ENCODE data around the gene PHF14. TPM values are rescaled to one million over a fixed set of nuclear protein-coding genes. Genes with fewer than 3 reads are reported as not detected.

PHF14 gene
- total and polyA plus RNA-seq, 8 donors, result 18.9 to 140 (median 69.6) TPM

DNA sequence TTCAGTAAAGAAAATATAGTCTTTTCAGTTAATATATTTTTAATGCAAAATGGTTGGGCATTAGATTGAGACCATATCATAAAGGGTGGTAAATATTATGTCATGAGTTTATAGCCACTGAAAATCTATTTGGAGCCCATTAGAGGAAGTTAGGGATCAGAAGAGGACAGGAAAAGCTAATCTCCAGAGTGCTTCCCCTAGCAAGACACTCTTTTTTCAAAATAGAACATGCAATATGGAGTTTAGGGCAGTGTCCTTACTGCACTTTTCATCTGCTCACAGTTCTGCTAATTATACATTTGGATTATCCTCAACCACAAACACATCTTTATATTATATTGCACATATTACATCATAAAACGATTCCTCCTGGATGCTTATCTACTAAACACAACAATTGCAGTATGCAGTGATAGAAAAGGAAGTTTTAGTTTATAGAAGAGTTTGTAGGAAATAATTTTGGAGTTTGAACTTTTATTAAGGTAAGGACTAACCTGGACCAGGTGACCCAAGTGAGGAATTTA is 159.8 kb downstream of the PHF14 start:
- Histone ChIP-seq H3K36me3 (peaks cover 0 to 17% (median 6%) of the 10 kb centered on the region in 4 donors), H3K27me3 (no peaks in the 10 kb centered on the region), H3K4me3 (no peak overlapping the region), H3K27ac (no peak overlapping the region), H3K9me3 (no peaks in the 10 kb centered on the region), H3K4me1 (no peaks in the 10 kb centered on the region)
- no peak for DNase-seq
- no peak for TF ChIP-seq EP300 (IDR thresholded peaks at IDR 0.05)
- TF ChIP-seq POLR2A (IDR thresholded peaks at IDR 0.05), result no peak
- TF ChIP-seq CTCF (IDR thresholded peaks at IDR 0.05), result no peak
- no peak for TF ChIP-seq POLR2AphosphoS5 (IDR thresholded peaks at IDR 0.05)
- WGBS, 5 donors, result 44 to 64% (median 59%) methylated on average over 1 of the region's 1 CpG
- intact Hi-C loops (cut with DNase I; ENCODE audit: low total_unique reads), result no loop called here

DNA sequence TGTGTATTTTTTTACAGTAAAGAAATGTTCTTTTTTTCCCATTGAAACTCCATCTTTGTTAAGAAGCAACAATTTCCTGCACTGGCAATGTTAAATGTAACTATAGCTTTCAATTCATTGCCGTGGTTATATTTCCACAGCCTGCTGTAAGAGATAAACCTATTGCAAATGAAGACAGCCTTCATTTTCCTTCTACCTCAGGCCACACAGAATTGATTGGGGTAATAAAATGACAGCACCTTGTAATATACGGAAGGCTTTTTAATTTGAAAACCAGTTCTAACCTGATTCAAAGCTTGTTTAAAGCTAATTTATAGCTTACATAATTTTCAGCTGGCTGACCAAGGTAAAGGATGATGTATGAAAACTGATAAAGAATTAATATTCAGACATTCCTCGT is 161.9 kb downstream of the PHF14 start:
- H3K9me3 ChIP-seq, result no peaks in the 10 kb centered on the region
- 92 to 96% (median 93%) methylated on average over 3 of the region's 3 CpGs for WGBS, 5 donors
- intact Hi-C loops (cut with DNase I; ENCODE audit: low total_unique reads), result no loop called here
- TF ChIP-seq EP300 (IDR thresholded peaks at IDR 0.05), result no peak
- no peaks in the 10 kb centered on the region for H3K4me1 ChIP-seq
- no peak overlapping the region for H3K4me3 ChIP-seq
- H3K27me3 ChIP-seq, result no peaks in the 10 kb centered on the region
- H3K36me3 ChIP-seq, result peaks cover 0 to 17% (median 10%) of the 10 kb centered on the region in 4 donors
- no peak for DNase-seq
- no peak overlapping the region for H3K27ac ChIP-seq

- H3K36me3 ChIP-seq, result peaks cover 0 to 15% (median 4%) of the 10 kb centered on the region in 4 donors
- DNase-seq, result no peak
- H3K27ac ChIP-seq, result no peak overlapping the region
- no peaks in the 10 kb centered on the region for H3K9me3 ChIP-seq
- H3K4me3 ChIP-seq, result no peak overlapping the region
- H3K27me3 ChIP-seq, result no peaks in the 10 kb centered on the region
- TF ChIP-seq POLR2A (IDR thresholded peaks at IDR 0.05) (no peak), POLR2AphosphoS5 (IDR thresholded peaks at IDR 0.05) (no peak), EP300 (IDR thresholded peaks at IDR 0.05) (no peak), CTCF (IDR thresholded peaks at IDR 0.05) (no peak)
- H3K4me1 ChIP-seq, result no peaks in the 10 kb centered on the region
- intact Hi-C loops (cut with DNase I; ENCODE audit: low total_unique reads), result no loop called here
- WGBS, 5 donors, result 74 to 89% (median 82%) methylated on average over 3 of the region's 3 CpGs
These were observed 167.9 kb downstream of the PHF14 start for GRCh38 chr7:11141541-11141940.

DNA sequence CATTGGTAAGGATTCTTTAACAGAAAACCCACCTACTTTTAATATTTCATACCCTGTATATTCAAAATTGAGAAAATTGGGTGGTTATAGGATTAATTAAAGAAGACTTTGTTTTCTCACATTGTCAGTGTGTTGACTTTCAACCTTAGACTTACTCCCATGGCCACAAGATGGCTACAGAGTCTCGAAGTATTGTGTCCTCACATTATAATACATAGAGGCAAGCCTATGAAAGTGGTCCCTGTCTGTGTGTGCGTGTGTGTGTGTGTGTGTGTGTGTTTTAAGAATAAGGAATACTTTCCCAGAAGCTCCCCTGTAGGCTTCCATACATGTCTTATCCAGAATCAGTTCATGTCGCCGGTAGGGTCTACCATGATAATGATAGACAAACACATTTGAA is 180.0 kb downstream of the PHF14 start:
- H3K4me1 ChIP-seq, result no peaks in the 10 kb centered on the region
- intact Hi-C loops (cut with DNase I; ENCODE audit: low total_unique reads), result no loop called here
- H3K27me3 ChIP-seq, result no peaks in the 10 kb centered on the region
- H3K36me3 ChIP-seq, result no peaks in the 10 kb centered on the region
- no peak for TF ChIP-seq POLR2A (IDR thresholded peaks at IDR 0.05)
- TF ChIP-seq EP300 (IDR thresholded peaks at IDR 0.05), result no peak
- DNase-seq, result no peak
- WGBS, 5 donors, result 89 to 96% (median 94%) methylated on average over 4 of the region's 4 CpGs
- no peaks in the 10 kb centered on the region for H3K9me3 ChIP-seq
- H3K27ac ChIP-seq, result no peak overlapping the region
- no peak overlapping the region for H3K4me3 ChIP-seq

DNA sequence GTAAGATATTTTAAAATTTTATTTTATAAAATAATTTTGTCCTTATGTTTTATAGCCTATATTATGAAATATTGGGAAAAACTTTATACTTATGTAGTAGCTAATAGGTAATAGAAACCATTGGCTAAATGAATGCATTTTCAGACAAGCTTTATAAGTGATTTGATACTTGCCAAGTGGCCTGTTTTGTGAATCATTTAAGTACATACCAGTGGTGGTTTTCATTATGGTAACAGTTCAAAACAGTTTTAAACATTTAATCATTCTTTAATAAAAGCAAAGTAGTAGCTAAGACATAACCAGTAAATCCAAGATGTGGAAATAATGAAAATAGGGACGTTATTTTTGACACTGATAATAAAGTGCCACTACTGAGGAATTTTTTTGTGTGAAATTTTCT is 182.2 kb downstream of the PHF14 start:
- intact Hi-C loops (cut with DNase I; ENCODE audit: low total_unique reads), result no loop called here
- 69 to 86% (median 82%) methylated on average over 1 of the region's 1 CpG for WGBS, 5 donors
- TF ChIP-seq POLR2A (IDR thresholded peaks at IDR 0.05) (no peak), CTCF (IDR thresholded peaks at IDR 0.05) (no peak), EP300 (IDR thresholded peaks at IDR 0.05) (no peak), POLR2AphosphoS5 (IDR thresholded peaks at IDR 0.05) (no peak)

More for the DNA sequence above, 182.2 kb downstream of the PHF14 start:
- Histone ChIP-seq H3K27me3 (no peaks in the 10 kb centered on the region), H3K4me3 (no peak overlapping the region), H3K4me1 (no peaks in the 10 kb centered on the region), H3K36me3 (no peaks in the 10 kb centered on the region), H3K9me3 (no peaks in the 10 kb centered on the region), H3K27ac (no peak overlapping the region)
- no peak for DNase-seq
